ENCODE results near the gene HPS3. TPM values are rescaled to one million over a fixed set of nuclear protein-coding genes. Genes with fewer than 3 reads are reported as not detected.
A peak's percentile ranks its signal among the peaks of the same experiment; 100 is the strongest.

HPS3 gene
- total and polyA plus RNA-seq, 2 of the 4 experiments (the other 2 are of a cell fraction): 15.2 to 24.2 TPM

- H2AK5ac ChIP-seq (ENCODE audit: low read depth, low read length): no peak overlapping the region; the same call in 1 of the 2 replicates
- no peaks in the 10 kb centered on the region for H3K27me3 ChIP-seq (ENCODE audit: control insufficient read depth, insufficient read depth, low read length)
- no peak overlapping the region for H4K91ac ChIP-seq (ENCODE audit: insufficient read depth, low read depth, low read length)
- no peak overlapping the region for H3K14ac ChIP-seq (replicated peaks; ENCODE audit: low read depth, low read length)
- dilution Hi-C loops (cut with HindIII; ENCODE audit: low sequenced_read_pairs, unreplicated experiment): no loop called here
- WGBS, 2 experiments (ENCODE audit: extremely low coverage in 2 of 2, insufficient read length in 1 of 2): 82% methylated on average over 3 of the region's 9 CpGs; no CpG with 5 or more reads in 1 of the 2 experiments
- intact Hi-C loops (cut with micrococcal nuclease): no loop called here
- POLR2A ChIA-PET (ENCODE audit: unreplicated experiment): no interaction called here
- H2AFZ ChIP-seq (replicated peaks; ENCODE audit: low read length, poor library complexity): no peak overlapping the region
- no peaks in the 10 kb centered on the region for H3K9me3 ChIP-seq (ENCODE audit: control insufficient read depth, insufficient read depth, low read length)
- no peaks in the 10 kb centered on the region for H3K9me1 ChIP-seq (ENCODE audit: insufficient read depth, low read length)
- H4K8ac ChIP-seq (ENCODE audit: low read depth in 2 of 2, low read length in 2 of 2): no peak overlapping the region
- CTCF ChIA-PET: interaction anchor here (1.0 kb wide), 1 partner anchor 157 kb away, joined by 4 read pairs; no protein-coding TSS in a partner anchor
- H3K4me2 ChIP-seq (ENCODE audit: low read depth, low read length): no peak overlapping the region
- no peak overlapping the region for H2BK120ac ChIP-seq (ENCODE audit: low read depth, low read length)
- TF ChIP-seq CEBPB (IDR thresholded peaks at IDR 0.05; ENCODE audit: low read depth, low read length) (no peak), RAD21 (IDR thresholded peaks at IDR 0.05; ENCODE audit: low read length) (no peak), SMC3 (IDR thresholded peaks at IDR 0.05; ENCODE audit: low read depth, low read length) (no peak), BHLHE40 (IDR thresholded peaks at IDR 0.05; ENCODE audit: low read depth, low read length) (no peak), RCOR1 (IDR thresholded peaks at IDR 0.05; ENCODE audit: insufficient replicate concordance, low read length) (no peak), RFX5 (IDR thresholded peaks at IDR 0.05; ENCODE audit: low read depth, low read length) (no peak), MAZ (IDR thresholded peaks at IDR 0.05; ENCODE audit: borderline replicate concordance, low read depth, low read length) (no peak), USF2 (IDR thresholded peaks at IDR 0.05; ENCODE audit: low read depth, low read length) (no peak), NFE2L2 (IDR thresholded peaks at IDR 0.05; ENCODE audit: low read depth, low read length) (no peak), ELK1 (IDR thresholded peaks at IDR 0.05; ENCODE audit: borderline replicate concordance, low read depth, low read length) (no peak), FOS (IDR thresholded peaks at IDR 0.05; ENCODE audit: low read depth, low read length) (no peak), MXI1 (IDR thresholded peaks at IDR 0.05; ENCODE audit: borderline replicate concordance, low read depth, low read length) (no peak), CTCF (conservative IDR thresholded peaks at IDR 0.05; ENCODE audit: low read depth, low read length) (no peak), CHD1 (IDR thresholded peaks at IDR 0.05; ENCODE audit: low read depth, low read length) (no peak), MAFK (IDR thresholded peaks at IDR 0.05; ENCODE audit: low read depth, low read length) (no peak), POLR2A (IDR thresholded peaks at IDR 0.05; ENCODE audit: low read depth, low read length) (no peak)
- no peak overlapping the region for H3K18ac ChIP-seq (ENCODE audit: low read depth, low read length)
- no peak overlapping the region for H3K9ac ChIP-seq (ENCODE audit: low read depth, low read length)
- H2BK20ac ChIP-seq (ENCODE audit: low read depth, low read length): peak overlapping the region; percentile 38; the same call in 1 of the 2 replicates
- H2AK9ac ChIP-seq (replicated peaks; ENCODE audit: low read depth, low read length, poor library complexity): no peak overlapping the region
- no peak overlapping the region for H2BK15ac ChIP-seq (ENCODE audit: low read depth, low read length)
- BruUV-seq (replicated peaks): no TSS peak
- in situ Hi-C loops (cut with MboI; ENCODE audit: low sequenced_read_pairs): loop anchor here (5.0 to 25.0 kb wide), 4 partner anchors 154 to 594 kb away; no protein-coding TSS in a partner anchor
- ATAC-seq (ENCODE audit: low read depth) (no peak), DNase-seq (no peak)
- H3K36me3 ChIP-seq (ENCODE audit: control insufficient read depth, insufficient read depth, low read length): no peaks in the 10 kb centered on the region
- H3K56ac ChIP-seq (ENCODE audit: extremely low read depth, insufficient read depth, low read length): no peak overlapping the region
- no peak overlapping the region for H3K23ac ChIP-seq (ENCODE audit: low read depth, low read length)
- H3K27ac ChIP-seq (ENCODE audit: insufficient read depth, low read length): no peak overlapping the region
- H3K79me1 ChIP-seq (ENCODE audit: low read depth in 1 of 2, low read length in 2 of 2): no peaks in the 10 kb centered on the region
- no peak overlapping the region for H3K4ac ChIP-seq (ENCODE audit: low read depth, low read length)
- H3K4me3 ChIP-seq (ENCODE audit: insufficient read depth, low read depth, low read length): no peak overlapping the region
- no peak overlapping the region for H2BK5ac ChIP-seq (ENCODE audit: low read depth, low read length, poor library complexity, severe bottlenecking)
- H3K4me1 ChIP-seq (ENCODE audit: control insufficient read depth, insufficient read depth, low read length): no peaks in the 10 kb centered on the region
- no peak overlapping the region for H4K5ac ChIP-seq (ENCODE audit: low read depth, low read length)
- H4K20me1 ChIP-seq (ENCODE audit: insufficient read depth, low read length): no peaks in the 10 kb centered on the region
Observed at GRCh38 chr3:149118724-149119123, 10.7 kb upstream of the HPS3 start.

Data from IMR-90 (cell line).